TTC549 (cell line): Measurements from ENCODE around the gene CIB4.
A peak's percentile ranks its signal among the peaks of the same experiment; 100 is the strongest.

Experiments
- FAIRE-seq: peaks from 2 replicates; lab custom pipeline; 2012; peaks lifted over from hg19 to GRCh38; lab: Jason Lieb, UNC

CIB4 gene

GRCh38 chr2:26606847-26607190 is 34.3 kb downstream of the CIB4 start:
- no peak for FAIRE-seq

GRCh38 chr2:26605999-26606846 is 34.9 kb downstream of the CIB4 start:
- no peak for FAIRE-seq

GRCh38 chr2:26605195-26605998 is 35.8 kb downstream of the CIB4 start:
- FAIRE-seq = no peak

GRCh38 chr2:26602575-26602974 is 38.6 kb downstream of the CIB4 start:
- FAIRE-seq = no peak

- FAIRE-seq = no peak
Measured at GRCh38 chr2:26599387-26599786, 41.8 kb downstream of the CIB4 start.

GRCh38 chr2:26598996-26599373 is 42.2 kb downstream of the CIB4 start:
- FAIRE-seq = no peak

- no peak for FAIRE-seq
Measured at GRCh38 chr2:26598336-26598995, 42.7 kb downstream of the CIB4 start.

GRCh38 chr2:26597197-26597596 is 44.0 kb downstream of the CIB4 start:
- FAIRE-seq = peak; percentile 19

GRCh38 chr2:26595146-26595545 is 46.0 kb downstream of the CIB4 start:
- no peak for FAIRE-seq

GRCh38 chr2:26591619-26592505 is 49.3 kb downstream of the CIB4 start:
- no peak for FAIRE-seq

- FAIRE-seq = no peak
Measured at GRCh38 chr2:26590980-26591618, 50.1 kb downstream of the CIB4 start.

GRCh38 chr2:26590508-26590907 is 50.7 kb downstream of the CIB4 start:
- FAIRE-seq = no peak

- FAIRE-seq = no peak
Measured at GRCh38 chr2:26588576-26588975, 52.6 kb downstream of the CIB4 start.

- FAIRE-seq = no peak
Measured at GRCh38 chr2:26587994-26588393, 53.2 kb downstream of the CIB4 start.

- FAIRE-seq = no peak
Measured at GRCh38 chr2:26585966-26586365, 55.2 kb downstream of the CIB4 start.

- FAIRE-seq = no peak
Measured at GRCh38 chr2:26585100-26585499, 56.1 kb downstream of the CIB4 start.

GRCh38 chr2:26584656-26585055 is 56.5 kb downstream of the CIB4 start:
- FAIRE-seq = no peak

GRCh38 chr2:26584191-26584590 is 57.0 kb downstream of the CIB4 start:
- no peak for FAIRE-seq

GRCh38 chr2:26583381-26583911 is 57.7 kb downstream of the CIB4 start:
- FAIRE-seq = no peak

GRCh38 chr2:26582890-26583289 is 58.3 kb downstream of the CIB4 start:
- no peak for FAIRE-seq
